GM21619 (cell line): ENCODE results near the gene PPP1R11.
"Not testable (repeated sequence)": the region's sequence is repeated elsewhere in the genome, so short reads cannot be mapped to it uniquely, and the experiment has no call there.

Experiments
- ATAC-seq: cut with Tn5 transposase; IDR thresholded peaks from one replicate; pipeline ENCODE4 v1.9.1; 2021; ENCODE audit not compliant: unreplicated experiment

The PPP1R11 gene

DNA sequence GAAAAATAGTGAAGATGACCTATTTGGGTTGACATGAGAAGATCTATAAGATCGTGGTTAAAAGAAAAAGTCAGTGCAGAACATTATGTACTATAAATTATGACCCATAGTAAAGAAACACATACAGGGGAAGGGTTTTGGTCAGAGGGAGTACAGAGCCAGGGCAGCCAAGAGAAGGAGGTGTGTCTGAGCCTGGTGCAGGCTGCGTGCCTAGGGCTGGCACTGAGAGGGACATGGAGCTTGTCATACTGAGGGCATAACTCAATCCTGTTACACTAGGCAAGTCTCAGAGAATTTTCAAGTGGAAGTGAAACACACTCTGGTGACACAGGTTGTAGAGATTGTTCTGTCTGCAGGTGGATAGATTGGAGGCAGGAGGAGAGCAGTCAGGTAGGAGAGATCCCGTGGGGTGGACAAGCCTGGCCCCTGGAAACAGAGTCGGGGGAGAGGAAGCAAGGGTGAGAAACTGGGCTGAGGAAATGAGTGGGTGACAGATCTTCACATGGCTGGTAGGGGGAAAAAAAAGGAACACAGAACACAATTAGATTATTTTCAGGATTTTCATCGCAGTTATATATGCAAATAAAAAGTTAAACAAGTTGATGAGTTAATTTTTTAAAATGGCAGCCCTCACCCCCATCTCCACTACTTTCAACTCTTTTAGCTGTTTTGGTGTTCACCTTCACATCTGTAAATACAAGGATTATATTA is 27.1 kb downstream of the PPP1R11 start:
- no peak for ATAC-seq

DNA sequence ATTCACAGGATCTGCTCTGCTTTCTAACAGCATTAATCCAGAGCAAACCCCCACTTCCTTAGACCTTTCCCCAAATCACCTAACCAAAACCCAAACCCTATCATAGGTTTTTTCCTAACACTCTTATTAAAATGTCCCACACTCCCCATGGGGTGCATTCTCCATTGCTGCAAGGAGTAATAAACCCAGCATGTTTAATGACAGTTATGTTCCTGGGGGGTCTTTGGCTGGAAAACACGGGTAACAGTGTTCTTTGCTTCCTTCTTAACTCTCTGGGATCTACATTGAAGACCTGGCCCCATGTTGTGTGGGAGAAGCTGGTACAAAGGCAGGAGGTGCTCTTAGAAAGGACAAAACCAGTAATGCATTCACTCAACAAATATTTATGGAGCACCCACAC is 29.8 kb downstream of the PPP1R11 start:
- no peak for ATAC-seq

DNA sequence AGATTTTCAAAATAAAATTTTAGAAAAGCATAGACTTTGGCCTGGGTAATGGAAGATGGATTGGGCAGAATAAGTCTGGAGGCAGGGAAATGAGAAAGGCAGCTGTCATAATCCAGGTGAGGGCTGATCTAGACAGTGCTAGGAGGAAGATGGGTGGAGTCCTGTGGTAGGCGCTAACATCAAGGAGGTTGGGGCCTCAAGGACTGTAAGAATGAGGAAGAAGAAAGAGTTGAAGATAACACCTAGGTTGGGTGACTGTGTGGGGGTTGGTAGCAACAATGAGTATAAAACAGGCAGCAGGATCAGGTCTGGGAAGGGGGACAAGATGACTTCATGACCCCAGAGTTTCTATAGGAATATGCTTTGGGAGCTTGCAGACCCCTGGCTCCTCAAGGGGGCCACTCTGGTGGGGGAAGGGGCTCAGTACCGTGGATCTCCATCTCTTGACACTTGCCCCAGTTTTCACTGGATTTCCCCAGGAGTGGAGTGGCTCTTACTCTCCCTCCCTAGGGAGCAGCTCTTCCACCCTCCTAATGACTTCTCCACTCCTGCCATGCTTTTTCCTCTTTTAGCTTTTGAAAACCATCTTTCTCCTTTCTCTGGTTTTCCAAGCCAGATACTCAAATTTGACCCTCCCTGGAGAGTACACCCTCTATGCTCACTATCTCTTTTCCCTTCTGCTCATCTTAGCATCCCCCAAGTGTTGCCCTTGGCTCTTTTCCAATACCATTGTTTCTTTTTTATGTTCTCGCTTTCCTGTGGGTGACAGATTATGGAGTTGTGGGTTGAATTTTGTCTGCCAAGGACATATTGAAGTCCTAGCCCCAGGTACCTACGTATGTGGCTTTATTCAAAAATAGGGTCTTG is 31.1 kb downstream of the PPP1R11 start:
- no peak for ATAC-seq

DNA sequence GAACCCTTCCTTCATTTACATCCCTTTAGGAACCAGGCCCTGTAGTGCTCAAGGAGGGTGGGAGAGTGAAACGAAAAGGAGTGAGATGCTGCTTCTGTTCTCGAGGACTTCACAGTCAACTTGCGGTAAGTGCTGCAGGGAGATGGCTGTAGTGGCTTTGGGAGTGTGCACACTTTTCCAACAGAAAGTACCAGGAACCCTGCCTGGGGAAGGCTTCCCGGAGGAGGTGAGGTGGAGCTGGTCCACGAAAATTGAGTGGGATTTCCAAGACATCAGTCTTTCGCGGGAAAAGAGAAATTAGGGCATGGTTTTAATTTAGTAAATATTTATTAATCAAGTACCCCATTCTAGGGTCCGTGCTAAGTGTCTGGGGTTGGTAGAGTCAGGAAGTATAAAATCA is 33.2 kb downstream of the PPP1R11 start:
- no peak for ATAC-seq

DNA sequence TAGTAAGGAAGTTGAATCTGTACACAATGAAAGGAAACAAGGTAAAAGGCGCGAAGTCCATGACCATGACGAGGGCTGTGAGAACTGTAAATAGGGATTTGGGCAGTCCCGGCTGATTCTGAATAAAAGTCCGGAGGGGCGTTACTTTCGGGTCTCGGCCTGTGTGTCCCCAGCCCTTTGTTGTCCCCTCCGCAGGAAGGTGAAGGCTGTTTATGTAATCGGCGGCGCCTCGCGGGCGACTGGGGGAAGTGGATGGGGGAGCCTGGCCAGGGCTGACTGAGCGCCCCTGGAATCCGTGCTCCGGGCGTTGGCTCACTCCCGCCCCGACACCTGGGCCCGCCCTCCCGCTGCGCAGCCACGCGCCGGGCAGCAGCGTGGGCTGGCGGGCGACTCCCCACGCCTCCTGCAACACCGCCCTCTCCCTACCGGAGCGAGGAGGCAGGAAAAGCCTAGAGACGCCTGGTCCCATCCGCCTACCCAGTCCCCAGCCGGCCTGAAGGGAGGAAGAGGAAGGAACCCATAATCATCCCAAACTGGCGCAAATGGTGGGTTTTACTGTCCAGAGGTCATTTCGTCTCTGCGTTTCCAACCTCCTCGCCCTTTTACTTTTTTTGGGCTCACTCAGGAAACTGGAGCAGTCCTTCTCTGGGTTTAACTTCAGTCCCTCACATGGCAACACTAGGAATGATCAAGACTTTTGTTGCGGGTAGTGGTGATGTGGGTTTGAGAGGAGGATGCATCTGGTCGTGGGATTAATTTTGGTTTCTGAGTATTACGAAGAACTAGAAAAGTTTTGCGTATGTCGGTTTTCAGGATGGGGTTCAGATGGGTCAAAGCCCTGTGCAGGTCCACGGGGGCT is 33.8 kb downstream of the PPP1R11 start:
- ATAC-seq, result no peak

DNA sequence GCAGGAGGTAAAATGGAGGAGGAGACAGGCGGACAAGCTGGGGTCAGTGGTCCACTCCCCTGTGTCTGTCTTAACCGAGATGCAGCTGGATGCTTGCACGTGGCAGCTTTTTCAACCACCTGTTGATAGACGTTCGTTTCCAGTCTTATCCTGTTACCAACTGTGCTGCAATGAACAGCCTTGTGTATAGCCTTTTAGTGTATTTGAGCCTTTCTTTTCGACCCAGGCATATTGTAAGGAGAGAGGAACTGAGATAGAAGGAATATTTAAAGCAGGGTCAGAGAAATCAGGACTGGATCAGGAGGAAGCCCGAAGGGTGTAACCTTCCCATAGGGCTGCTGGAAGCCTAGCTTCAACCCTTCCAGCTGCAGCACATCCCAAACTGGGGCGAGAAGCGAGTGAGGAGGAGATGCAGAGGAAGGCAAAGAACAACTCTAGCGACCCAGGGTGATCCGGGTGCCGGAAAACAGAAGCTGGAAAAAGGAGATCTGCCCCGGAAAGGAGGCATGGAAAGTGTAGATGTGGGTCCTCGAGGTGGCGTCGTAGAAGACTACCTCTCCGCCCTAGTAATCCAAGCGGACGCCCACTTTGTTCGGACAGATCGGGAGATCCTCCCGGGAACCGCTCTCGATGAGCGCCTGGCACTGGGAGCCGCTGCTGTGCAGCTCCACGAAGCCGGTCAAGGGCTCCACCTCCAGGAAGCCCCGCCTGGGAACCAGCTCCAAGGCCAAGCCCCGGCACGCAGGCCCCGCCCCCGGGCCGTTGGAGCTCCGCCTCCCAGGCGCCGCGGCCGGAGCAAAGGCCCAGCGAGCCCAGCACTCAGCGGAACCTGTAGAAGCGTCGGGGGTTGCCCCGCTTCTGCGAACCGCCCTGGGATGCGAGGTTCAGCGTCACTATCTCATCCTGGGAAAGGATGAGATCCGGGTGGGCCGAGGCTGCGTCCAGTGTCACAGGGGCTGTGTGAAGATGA is 34.7 kb downstream of the PPP1R11 start:
- ATAC-seq, result peak; percentile 66

DNA sequence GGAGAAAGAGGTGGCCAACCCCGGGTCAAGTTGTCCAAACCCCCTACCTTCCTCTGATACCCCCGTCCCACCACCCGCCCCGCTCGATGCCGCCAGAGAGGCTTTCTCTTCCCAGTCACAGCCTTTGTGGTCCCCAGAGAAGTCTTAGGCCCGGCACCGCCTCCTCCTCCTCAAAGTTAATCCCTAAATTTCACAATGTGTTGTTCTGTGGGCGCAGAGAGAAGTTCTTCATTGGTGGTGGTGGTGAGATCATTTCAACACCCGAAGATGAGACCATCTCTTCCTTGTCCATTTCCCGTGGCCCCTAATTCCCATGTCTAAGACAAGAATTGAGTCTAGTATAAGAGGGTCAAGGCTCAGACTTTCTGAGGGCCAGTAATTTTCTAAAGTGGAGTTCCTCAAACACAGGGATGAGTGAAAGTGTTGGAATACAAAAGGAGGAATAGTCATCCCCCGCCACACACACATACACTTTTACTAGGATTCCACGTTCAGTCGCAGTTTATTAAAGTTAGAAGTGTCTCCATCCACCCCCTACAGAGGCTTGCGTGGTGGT is 35.5 kb downstream of the PPP1R11 start:
- ATAC-seq, result no peak

DNA sequence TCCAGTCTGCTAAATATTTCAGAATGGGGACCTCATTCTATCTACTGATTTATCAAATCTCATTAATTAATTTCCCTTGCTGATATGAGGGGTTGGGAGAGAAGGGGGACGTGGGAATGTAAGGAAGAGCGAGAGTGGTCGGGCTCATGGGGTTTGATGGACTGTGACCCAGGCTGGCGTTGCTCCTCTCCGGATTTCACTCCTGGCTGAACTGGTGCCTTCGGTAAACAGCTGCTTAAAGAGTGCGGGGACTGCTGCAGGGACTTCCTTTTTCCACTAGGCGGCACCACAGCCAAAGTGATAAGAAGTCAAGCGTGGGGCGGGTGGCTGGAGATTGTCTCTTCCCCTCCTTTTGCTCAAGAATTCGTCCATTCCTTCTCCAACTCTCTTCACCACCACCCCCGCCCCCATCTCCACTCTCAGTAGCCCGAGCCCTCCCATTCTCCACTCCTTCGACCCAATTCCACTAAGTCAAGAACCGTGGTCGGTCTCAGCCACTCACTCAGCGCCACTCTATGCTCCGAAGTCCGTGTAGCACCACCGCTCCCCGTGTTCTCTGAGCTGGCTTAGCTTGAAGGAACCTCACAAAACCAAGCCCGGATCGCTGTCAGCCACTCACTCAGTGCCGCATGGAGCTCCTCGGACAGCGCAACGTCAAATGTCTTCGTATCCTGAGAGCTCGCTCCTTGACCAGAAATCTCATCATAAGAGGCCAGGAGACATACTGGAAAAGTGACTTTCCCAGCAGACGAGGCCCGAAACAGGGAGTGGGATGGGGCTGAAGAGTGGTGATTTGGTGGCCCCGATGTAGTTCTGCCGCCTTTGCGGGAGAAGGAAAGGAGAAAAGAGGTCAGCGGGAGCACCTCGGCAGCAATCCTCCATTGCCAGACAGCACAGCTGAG is 36.2 kb downstream of the PPP1R11 start:
- no peak for ATAC-seq

DNA sequence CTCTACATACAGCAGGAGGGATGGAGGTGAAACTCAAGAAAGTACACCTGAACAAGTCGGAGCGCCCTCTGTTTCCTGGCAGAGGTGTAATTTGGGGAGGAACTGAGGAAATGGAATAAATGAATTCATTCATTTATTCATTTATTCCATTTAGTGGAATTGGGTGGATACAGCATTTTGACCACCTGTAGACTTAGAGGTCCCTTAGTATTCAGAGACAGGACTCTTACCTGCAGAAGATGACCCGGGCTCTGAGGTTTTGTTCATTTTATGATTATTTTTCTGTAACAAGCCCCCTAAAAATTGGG is 36.8 kb downstream of the PPP1R11 start:
- ATAC-seq, result no peak

DNA sequence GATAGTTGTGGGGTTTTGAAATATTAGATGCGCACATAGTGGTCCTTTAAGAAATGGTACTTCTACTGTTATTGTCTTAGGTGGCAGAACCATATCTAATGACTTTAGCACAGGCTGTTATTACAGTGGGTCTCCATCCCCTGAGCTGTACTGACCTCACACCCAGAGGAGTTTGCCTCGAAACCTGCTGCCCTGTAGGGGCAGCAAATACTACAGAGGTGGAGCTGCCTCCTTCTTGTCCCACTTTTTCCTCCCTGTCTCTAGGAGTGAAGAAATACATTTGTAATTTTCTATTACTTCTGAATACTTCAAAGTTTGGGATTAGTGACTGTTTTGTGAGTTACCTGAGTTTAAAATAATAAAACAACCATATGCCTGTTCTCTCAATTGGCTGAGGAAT is 37.7 kb downstream of the PPP1R11 start:
- ATAC-seq, result no peak

DNA sequence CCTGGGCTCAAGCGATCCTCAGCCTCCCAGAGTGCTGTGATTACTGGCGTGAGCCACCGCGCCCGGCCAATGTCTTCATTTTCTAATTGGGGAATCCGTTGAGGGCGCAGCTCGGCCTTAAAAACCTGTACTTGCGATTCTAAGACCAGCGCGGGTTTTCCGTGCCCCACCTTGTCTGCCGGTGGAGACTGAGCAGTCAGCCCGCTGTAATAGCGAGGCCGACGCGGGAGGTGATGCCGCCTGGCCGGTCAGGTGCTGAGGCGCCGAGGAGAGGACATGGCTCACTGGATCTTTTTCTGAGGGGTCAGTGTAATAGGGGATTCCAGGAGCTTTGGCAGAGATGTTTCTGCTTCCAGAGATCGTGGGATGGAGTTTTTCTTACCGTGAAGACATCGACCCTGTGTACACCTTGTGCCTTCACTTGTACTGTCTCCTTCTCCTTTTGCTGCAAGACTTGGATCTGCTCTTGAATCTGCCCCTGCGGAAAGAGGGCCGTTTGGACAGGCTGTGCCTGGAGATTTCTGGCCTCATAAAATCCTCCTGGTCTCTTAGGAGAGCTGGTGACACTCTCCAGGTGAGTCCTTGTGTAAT is 44.4 kb downstream of the PPP1R11 start:
- no peak for ATAC-seq

DNA sequence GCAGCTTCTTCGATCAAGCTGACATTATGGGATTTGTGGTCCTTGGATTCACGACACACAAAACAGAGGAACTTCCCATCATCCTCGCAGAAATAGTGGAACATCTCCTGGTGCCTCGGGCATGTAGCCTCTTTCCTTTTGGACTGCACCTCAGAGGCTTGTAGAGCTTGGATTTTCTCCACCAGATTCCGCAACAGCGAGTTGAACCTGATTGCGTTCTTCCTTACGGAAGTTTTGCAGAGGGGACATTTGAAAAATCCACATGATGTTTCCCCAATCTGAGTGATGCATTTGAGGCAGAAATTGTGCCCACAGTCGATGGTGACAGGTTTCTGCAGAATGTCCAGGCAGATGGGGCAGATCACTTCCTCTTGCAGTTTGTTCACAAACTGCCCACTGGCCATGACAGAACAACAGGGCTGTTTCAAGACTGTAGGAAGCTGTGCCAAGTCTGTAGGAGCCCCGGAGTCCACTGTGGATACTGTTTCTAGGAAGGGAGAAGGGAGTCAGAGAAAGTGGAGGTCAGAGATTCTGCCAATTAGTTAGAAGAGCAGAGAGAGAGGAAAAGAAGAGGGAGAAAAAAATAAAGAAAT is 45.5 kb downstream of the PPP1R11 start:
- ATAC-seq, result no peak

DNA sequence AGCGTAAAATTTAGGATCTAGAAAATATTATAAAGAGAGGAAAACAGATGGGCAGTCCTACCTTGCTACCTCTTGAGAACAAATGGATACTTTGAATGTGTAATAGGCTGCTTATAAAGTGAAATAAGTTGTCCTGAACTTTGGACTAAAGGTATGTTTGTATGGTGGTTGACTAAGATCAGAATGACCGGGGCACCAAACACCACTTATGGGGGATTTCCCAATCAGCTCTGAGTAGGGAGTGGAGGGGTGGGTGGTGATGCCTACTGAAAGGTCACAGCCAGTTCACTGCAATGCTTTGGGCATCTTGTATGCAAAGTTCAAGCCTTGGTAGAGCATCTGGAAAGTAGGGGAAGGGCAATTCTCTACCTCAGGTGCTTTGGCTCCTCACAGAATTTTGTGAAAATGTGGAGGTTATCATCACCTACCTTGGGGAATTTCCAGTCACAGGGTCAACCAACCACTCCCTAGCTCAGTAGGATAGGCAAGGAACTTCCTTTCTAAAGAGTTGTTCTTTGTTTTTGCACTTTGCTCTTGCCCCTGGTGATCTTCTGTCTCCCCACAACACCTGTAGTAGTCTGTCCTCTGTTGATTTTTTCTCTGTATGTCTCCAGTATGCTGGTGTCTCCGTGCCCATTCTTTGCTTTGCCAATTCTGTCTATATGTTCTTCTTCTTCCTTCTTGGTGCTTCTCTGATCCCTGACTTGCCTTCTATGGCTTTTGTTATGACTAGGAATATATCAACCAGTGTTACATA is 46.2 kb downstream of the PPP1R11 start, which contains the start of gene TRIM31:
Gene TRIM31 (minus strand): TSS at position 88 of the 757 bp plus-strand sequence. CDS start 285 bp downstream, outside the sequence.
- ATAC-seq, result no peak

DNA sequence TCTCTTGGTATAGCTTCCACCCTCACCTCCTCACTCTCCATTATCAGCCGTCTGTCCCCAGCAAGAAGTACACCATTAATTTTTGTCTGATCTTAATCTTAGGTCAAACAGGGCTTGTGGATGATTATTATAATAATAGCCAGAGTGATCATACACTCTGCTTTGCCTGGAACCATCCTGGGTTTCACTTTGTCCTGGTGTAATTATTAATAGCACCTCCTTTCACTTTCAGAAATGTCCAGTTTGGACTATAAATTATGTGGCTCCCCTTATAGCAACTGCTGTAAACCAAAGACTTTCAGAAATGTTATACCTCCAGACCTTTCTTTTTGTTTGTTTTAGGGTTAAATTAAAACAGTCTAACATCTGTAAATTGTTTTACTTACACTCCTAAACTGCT is 46.8 kb downstream of the PPP1R11 start:
- no peak for ATAC-seq

DNA sequence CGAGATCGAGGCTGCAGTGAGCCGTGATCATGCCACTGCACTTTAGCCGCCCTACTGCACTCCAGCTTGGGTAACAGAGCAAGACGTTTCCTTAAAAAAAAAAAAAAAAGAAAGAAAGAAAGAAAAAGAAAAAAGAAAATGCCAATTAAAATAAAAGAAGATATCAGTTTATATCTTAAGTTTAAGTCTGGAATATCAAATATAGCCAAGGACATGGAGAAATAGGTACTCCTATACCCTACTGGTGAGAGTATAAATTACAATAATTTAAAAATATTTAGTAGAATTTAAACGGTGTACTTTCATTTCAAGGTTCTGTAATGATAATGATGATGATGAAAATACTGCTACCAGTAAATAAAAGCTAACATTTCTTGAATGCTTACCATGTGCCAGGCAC is 49.7 kb downstream of the PPP1R11 start:
- ATAC-seq, result no peak

DNA sequence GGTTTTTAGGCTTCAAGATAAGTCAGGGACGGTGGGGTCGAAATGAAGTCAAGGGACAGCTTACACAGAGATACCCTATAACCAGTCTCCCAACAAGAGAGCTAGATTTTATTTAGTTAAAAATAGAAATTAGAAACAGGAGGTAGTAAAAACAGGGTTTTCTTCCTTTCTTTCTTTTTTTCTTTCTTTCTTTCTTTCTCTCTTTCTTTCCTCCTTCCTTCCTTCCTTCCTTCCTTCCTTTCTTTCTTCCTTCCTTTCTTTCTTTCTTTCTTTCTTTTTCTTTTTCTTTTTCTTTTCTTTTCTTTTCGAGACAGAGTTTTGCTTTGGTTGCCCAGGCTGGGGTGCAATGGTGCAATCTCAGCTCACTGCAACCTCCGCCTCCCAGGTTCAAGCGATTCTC is 51.7 kb downstream of the PPP1R11 start:
- not testable (repeated sequence) for ATAC-seq
